H9 (cell line): ENCODE measurements around the gene PLAAT3. TPM values are rescaled to one million over a fixed set of nuclear protein-coding genes. Genes with fewer than 3 reads are reported as not detected.
A peak's percentile ranks its signal among the peaks of the same experiment; 100 is the strongest.

Source experiments
- DNase-seq: peaks from one replicate; pipeline ENCODE4 v3.0.0-alpha.2; 2017
- H2AFZ ChIP-seq: one replicate; pipeline ENCODE4 v1.6.1; 2013; ENCODE audit warnings: mild to moderate bottlenecking, low read length, control low read depth, moderate library complexity
- H2AK5ac ChIP-seq: 2 replicates; pipeline ENCODE4 v1.6.1; 2013; ENCODE audit warnings: low read length, control low read depth, mixed read lengths; ENCODE audit not compliant: insufficient read length
- H2BK120ac ChIP-seq: one replicate; pipeline ENCODE4 v1.6.1; 2013; ENCODE audit warnings: low read depth, mild to moderate bottlenecking, low read length, control low read depth, inconsistent platforms; ENCODE audit not compliant: poor library complexity, severe bottlenecking
- H2BK12ac ChIP-seq: 2 replicates; pipeline ENCODE4 v1.6.1; 2013; ENCODE audit warnings: low read length, control low read depth, mixed read lengths, low read depth; ENCODE audit not compliant: insufficient read length
- H2BK15ac ChIP-seq: 2 replicates; pipeline ENCODE4 v1.6.1; 2013; ENCODE audit warnings: low read depth, low read length, control low read depth
- H2BK20ac ChIP-seq: one replicate; pipeline ENCODE4 v1.6.1; 2013; ENCODE audit warnings: low read depth, mild to moderate bottlenecking, low read length, control low read depth, inconsistent platforms; ENCODE audit not compliant: poor library complexity, severe bottlenecking
- H2BK5ac ChIP-seq: 2 replicates; pipeline ENCODE4 v1.6.1; 2013; ENCODE audit warnings: low read length, control low read depth, mixed read lengths; ENCODE audit not compliant: insufficient read length
- H3K14ac ChIP-seq: 2 replicates; pipeline ENCODE4 v1.6.1; 2013; ENCODE audit warnings: low read length, control low read depth; ENCODE audit not compliant: insufficient read depth
- H3K18ac ChIP-seq: 2 replicates; pipeline ENCODE4 v1.6.1; 2013; ENCODE audit warnings: low read depth, mild to moderate bottlenecking, mixed read lengths, low read length, control low read depth; ENCODE audit not compliant: insufficient read length
- H3K23ac ChIP-seq: 2 replicates; pipeline ENCODE4 v1.6.1; 2013; ENCODE audit warnings: low read length, control low read depth, mixed read lengths, low read depth; ENCODE audit not compliant: insufficient read length
- H3K23me2 ChIP-seq: 2 replicates; pipeline ENCODE4 v1.6.1; 2013; ENCODE audit warnings: low read depth, mild to moderate bottlenecking, mixed read lengths, low read length, control low read depth; ENCODE audit not compliant: insufficient read length, poor library complexity, severe bottlenecking
- H3K27ac ChIP-seq: 2 replicates; pipeline ENCODE4 v1.5.1; 2013; ENCODE audit warnings: low read length, control low read depth, mixed read lengths, low read depth; ENCODE audit not compliant: insufficient read length
- H3K27me3 ChIP-seq: 2 replicates; pipeline ENCODE4 v1.6.1; 2013; ENCODE audit warnings: low read length, control low read depth, inconsistent platforms; ENCODE audit not compliant: insufficient read depth
- H3K4ac ChIP-seq: 2 replicates; pipeline ENCODE4 v1.6.1; 2013; ENCODE audit warnings: low read depth, mild to moderate bottlenecking, control low read depth, inconsistent platforms, low read length, moderate library complexity
- H3K4me1 ChIP-seq: 2 replicates; pipeline ENCODE4 v1.6.1; 2013; ENCODE audit warnings: low read length, control low read depth, inconsistent platforms; ENCODE audit not compliant: insufficient read depth
- H3K4me2 ChIP-seq: 2 replicates; pipeline ENCODE4 v1.6.1; 2013; ENCODE audit warnings: low read length, control low read depth, mixed read lengths; ENCODE audit not compliant: insufficient read length, insufficient read depth
- H3K56ac ChIP-seq: 2 replicates; pipeline ENCODE4 v1.6.1; 2013; ENCODE audit warnings: low read depth, mild to moderate bottlenecking, mixed read lengths, low read length, control low read depth; ENCODE audit not compliant: insufficient read length
- H3K79me1 ChIP-seq: 2 replicates; pipeline ENCODE4 v1.6.1; 2013; ENCODE audit warnings: low read depth, mild to moderate bottlenecking, moderate library complexity, low read length, control low read depth, inconsistent platforms; ENCODE audit not compliant: insufficient read depth, poor library complexity, severe bottlenecking
- H3K79me2 ChIP-seq: 2 replicates; pipeline ENCODE4 v1.6.1; 2013; ENCODE audit warnings: low read length, control low read depth, inconsistent platforms; ENCODE audit not compliant: insufficient read depth
- H3K9ac ChIP-seq: 2 replicates; pipeline ENCODE4 v1.6.1; 2013; ENCODE audit warnings: low read length, control low read depth, mixed read lengths; ENCODE audit not compliant: insufficient read length; ENCODE audit errors: extremely low read depth
- H3K9me3 ChIP-seq: one replicate; pipeline ENCODE4 v1.6.1; 2013; ENCODE audit warnings: low read depth, low read length, inconsistent platforms; ENCODE audit not compliant: control insufficient read depth
- H3T11ph ChIP-seq: one replicate; pipeline ENCODE4 v1.6.1; 2013; ENCODE audit warnings: mild to moderate bottlenecking, low read length, control low read depth, inconsistent platforms
- H4K20me1 ChIP-seq: one replicate; pipeline ENCODE4 v1.6.1; 2013; ENCODE audit not compliant: control insufficient read depth, insufficient read length, insufficient read depth
- H4K5ac ChIP-seq: 2 replicates; pipeline ENCODE4 v1.6.1; 2013; ENCODE audit warnings: low read depth, mild to moderate bottlenecking, mixed read lengths, low read length, control low read depth; ENCODE audit not compliant: insufficient read length
- H4K8ac ChIP-seq: replicated peaks from 2 replicates; pipeline ENCODE4 v1.6.1; 2013; ENCODE audit warnings: low read length, control low read depth, mixed read lengths, low read depth; ENCODE audit not compliant: insufficient read length
- H4K91ac ChIP-seq: 2 replicates; pipeline ENCODE4 v1.6.1; 2013; ENCODE audit warnings: low read depth, mild to moderate bottlenecking, moderate library complexity, mixed read lengths, low read length, control low read depth; ENCODE audit not compliant: insufficient read length
- H3K27ac Mint-ChIP-seq, 3 experiments: 2 replicates in 2 of 3; 3 replicates in 1 of 3; pipeline ENCODE4 v1.8.0; 2020 to 2021; ENCODE audit warnings: mixed read lengths in 3 of 3, mild to moderate bottlenecking in 1 of 3, moderate library complexity in 1 of 3
- H3K27me3 Mint-ChIP-seq: 2 replicates; pipeline ENCODE4 v1.8.0; 2021; ENCODE audit warnings: low read depth, mild to moderate bottlenecking, moderate library complexity, mixed read lengths
- H3K36me3 Mint-ChIP-seq, 3 experiments: 2 replicates in 2 of 3; 3 replicates in 1 of 3; pipeline ENCODE4 v1.8.0; 2020 to 2021; ENCODE audit warnings: low read depth in 3 of 3, mixed read lengths in 3 of 3; ENCODE audit not compliant: insufficient read depth in 1 of 3
- H3K4me1 Mint-ChIP-seq, 2 experiments: 2 replicates each; pipeline ENCODE4 v1.8.0; 2020; ENCODE audit warnings: mixed read lengths in 2 of 2
- H3K4me3 Mint-ChIP-seq, 2 experiments: 2 replicates in 1 of 2; 3 replicates in 1 of 2; pipeline ENCODE4 v1.8.0; 2020 to 2021; ENCODE audit warnings: mild to moderate bottlenecking in 2 of 2, mixed read lengths in 2 of 2, moderate library complexity in 1 of 2
- H3K9me3 Mint-ChIP-seq, 2 experiments: 2 replicates in 1 of 2; 3 replicates in 1 of 2; pipeline ENCODE4 v1.8.0; 2020; ENCODE audit warnings: mild to moderate bottlenecking in 2 of 2, mixed read lengths in 2 of 2, moderate library complexity in 1 of 2
- CTCF ChIP-seq: fragments of 200-600 bp; sonication (generic); conservative IDR thresholded peaks from 3 replicates; pipeline ENCODE4 v1.8.0; 2021; ENCODE audit warnings: antibody characterized with exemption, mild to moderate bottlenecking
- WGBS: extraction: QIAGEN DNeasy Blood & Tissue Kit; methylation state at CpG from one replicate; pipeline ENCODE4 v1.1.7; 2013; ENCODE audit warnings: missing lambda C conversion rate, low lambda C conversion rate, mixed read lengths; ENCODE audit not compliant: insufficient read length; ENCODE audit errors: extremely low coverage; 5-methylcytosine and 5-hydroxymethylcytosine counted together
- total RNA-seq: library from RNA; stranded (reverse); gene quantifications from 2 replicates; pipeline ENCODE4 v1.2.1, GENCODE V29; 2021

The PLAAT3 gene
- total RNA-seq, 1 experiment from 2014 or later, result 188 TPM

- Histone ChIP-seq H2BK120ac (no peak overlapping the region), H4K20me1 (no peaks in the 10 kb centered on the region), H3K14ac (no peak overlapping the region), H3K27me3 (no peaks in the 10 kb centered on the region), H3K56ac (no peak overlapping the region), H2AK5ac (no peak overlapping the region), H2AFZ (no peak overlapping the region), H3K18ac (no peak overlapping the region), H2BK20ac (no peak overlapping the region), H2BK5ac (no peak overlapping the region), H4K8ac (no peak overlapping the region), H3K4me2 (no peak overlapping the region), H3K9ac (no peak overlapping the region), H2BK12ac (no peak overlapping the region), H3K9me3 (no peaks in the 10 kb centered on the region), H2BK15ac (no peak overlapping the region), H3K27ac (no peak overlapping the region), H3K79me2 (no peaks in the 10 kb centered on the region; the same call in 1 of the 2 replicates), H3T11ph (no peak overlapping the region), H3K23me2 (no peaks in the 10 kb centered on the region), H3K23ac (no peak overlapping the region), H4K91ac (no peak overlapping the region), H3K4me1 (no peaks in the 10 kb centered on the region), H3K79me1 (peaks cover 9% of the 10 kb centered on the region), H3K4ac (no peak overlapping the region), H4K5ac (no peak overlapping the region)
- no peaks in the 10 kb centered on the region for H3K27me3 Mint-ChIP-seq
- peak overlapping the region in 1 of 3 experiments; percentile 79; a peak in 2 of 7 replicates for H3K27ac Mint-ChIP-seq
- peaks cover 12 to 24% of the 10 kb centered on the region in 2 experiments for H3K4me1 Mint-ChIP-seq
- H3K9me3 Mint-ChIP-seq, result peaks cover 7 to 12% of the 10 kb centered on the region in 2 experiments
- peaks cover 22 to 65% (median 44%) of the 10 kb centered on the region in 3 experiments; a peak in 6 of 7 replicates for H3K36me3 Mint-ChIP-seq
- no CpG with 5 or more reads among the region's 7 CpGs for WGBS
- TF ChIP-seq CTCF, result no peak
- DNase-seq, result no peak
- no peak overlapping the region for H3K4me3 Mint-ChIP-seq
Measured at GRCh38 chr11:63599211-63600122, 14.8 kb downstream of the PLAAT3 start.
